ENCODE data around the gene WWOX. TPM values are rescaled to one million over a fixed set of nuclear protein-coding genes. Genes with fewer than 3 reads are reported as not detected.

Gene WWOX
- polyA plus RNA-seq, 1 donor from 2014 or later: 25.6 TPM

DNA sequence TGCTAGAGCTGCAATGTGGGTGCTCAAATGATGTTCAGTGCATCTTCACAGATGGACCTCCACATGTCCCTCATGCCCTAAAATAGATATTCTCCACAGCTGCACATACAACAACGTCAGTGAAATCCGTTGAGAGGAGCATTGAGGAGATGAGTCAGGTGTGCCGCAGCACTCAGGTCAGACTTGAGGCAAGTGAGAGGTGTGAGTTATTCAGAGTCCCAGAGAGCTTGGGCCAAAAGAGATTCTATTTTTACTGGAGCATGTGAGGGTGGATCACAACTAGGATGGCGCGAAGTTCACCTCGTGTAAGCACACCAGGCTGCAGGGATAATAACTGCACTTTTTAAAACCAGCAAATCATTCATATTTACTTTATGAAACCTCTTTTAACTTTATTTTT is 855.8 kb downstream of the WWOX start:
- Histone ChIP-seq H3K27me3 (ENCODE audit: insufficient read depth, low read depth, low read length) (no peaks in the 10 kb centered on the region), H3K4me2 (ENCODE audit: low read length) (no peak overlapping the region), H3K9me3 (ENCODE audit: low read length) (no peaks in the 10 kb centered on the region), H2AFZ (ENCODE audit: low read depth, low read length) (no peak overlapping the region), H3K27ac (ENCODE audit: low read length) (no peak overlapping the region), H3K4me3 (ENCODE audit: low read length) (no peak overlapping the region), H3K9me2 (ENCODE audit: insufficient read depth, low read length) (no peaks in the 10 kb centered on the region), H3F3A (ENCODE audit: insufficient read depth, low read length, poor library complexity, severe bottlenecking) (no peaks in the 10 kb centered on the region), H3K36me3 (ENCODE audit: insufficient read depth, low read length) (no peaks in the 10 kb centered on the region), H3K79me2 (replicated peaks; ENCODE audit: insufficient read depth, low read length) (no peaks in the 10 kb centered on the region), H3K9ac (ENCODE audit: low read length) (no peak overlapping the region), H4K20me1 (ENCODE audit: insufficient read depth) (no peaks in the 10 kb centered on the region)
- TF ChIP-seq TAF1 (IDR thresholded peaks at IDR 0.05; ENCODE audit: low read depth): no peak
- TF ChIP-seq, protein P1, sequence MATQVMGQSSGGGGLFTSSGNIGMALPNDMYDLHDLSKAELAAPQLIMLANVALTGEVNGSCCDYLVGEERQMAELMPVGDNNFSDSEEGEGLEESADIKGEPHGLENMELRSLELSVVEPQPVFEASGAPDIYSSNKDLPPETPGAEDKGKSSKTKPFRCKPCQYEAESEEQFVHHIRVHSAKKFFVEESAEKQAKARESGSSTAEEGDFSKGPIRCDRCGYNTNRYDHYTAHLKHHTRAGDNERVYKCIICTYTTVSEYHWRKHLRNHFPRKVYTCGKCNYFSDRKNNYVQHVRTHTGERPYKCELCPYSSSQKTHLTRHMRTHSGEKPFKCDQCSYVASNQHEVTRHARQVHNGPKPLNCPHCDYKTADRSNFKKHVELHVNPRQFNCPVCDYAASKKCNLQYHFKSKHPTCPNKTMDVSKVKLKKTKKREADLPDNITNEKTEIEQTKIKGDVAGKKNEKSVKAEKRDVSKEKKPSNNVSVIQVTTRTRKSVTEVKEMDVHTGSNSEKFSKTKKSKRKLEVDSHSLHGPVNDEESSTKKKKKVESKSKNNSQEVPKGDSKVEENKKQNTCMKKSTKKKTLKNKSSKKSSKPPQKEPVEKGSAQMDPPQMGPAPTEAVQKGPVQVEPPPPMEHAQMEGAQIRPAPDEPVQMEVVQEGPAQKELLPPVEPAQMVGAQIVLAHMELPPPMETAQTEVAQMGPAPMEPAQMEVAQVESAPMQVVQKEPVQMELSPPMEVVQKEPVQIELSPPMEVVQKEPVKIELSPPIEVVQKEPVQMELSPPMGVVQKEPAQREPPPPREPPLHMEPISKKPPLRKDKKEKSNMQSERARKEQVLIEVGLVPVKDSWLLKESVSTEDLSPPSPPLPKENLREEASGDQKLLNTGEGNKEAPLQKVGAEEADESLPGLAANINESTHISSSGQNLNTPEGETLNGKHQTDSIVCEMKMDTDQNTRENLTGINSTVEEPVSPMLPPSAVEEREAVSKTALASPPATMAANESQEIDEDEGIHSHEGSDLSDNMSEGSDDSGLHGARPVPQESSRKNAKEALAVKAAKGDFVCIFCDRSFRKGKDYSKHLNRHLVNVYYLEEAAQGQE (IDR thresholded peaks at IDR 0.05; ENCODE audit: borderline replicate concordance): no peak
- no peak for TF ChIP-seq SMC3 (conservative IDR thresholded peaks at IDR 0.05; ENCODE audit: poor library complexity)
- no peak for TF ChIP-seq EZH2 (IDR thresholded peaks at IDR 0.05; ENCODE audit: borderline replicate concordance, insufficient read depth, low read length, poor library complexity, severe bottlenecking)
- no peak for TF ChIP-seq RAD21 (conservative IDR thresholded peaks at IDR 0.05)

DNA sequence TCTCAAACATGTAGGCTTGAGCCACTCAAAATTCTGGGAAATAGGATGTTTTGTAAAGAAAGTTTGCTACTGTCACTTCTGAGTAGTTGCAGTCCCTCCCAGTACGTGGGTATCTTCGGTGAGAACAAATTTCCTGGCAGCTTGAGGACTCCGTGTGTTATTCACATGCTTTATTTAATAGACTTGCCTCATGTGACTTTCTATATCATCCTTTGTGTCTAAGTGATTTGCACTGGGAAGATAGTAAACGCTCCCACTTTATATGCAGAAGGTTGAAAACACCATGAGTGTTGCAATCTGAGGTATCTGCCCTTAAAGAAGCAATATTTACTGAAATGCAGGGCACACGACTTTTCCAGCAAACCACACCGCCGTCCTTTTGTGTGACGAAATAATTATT is 857.4 kb downstream of the WWOX start:
- no peaks in the 10 kb centered on the region for H3K9me3 ChIP-seq (ENCODE audit: low read length)
- no peaks in the 10 kb centered on the region for H3K79me2 ChIP-seq (replicated peaks; ENCODE audit: insufficient read depth, low read length)
- H3K9me2 ChIP-seq (ENCODE audit: insufficient read depth, low read length): no peaks in the 10 kb centered on the region
- H3K36me3 ChIP-seq (ENCODE audit: insufficient read depth, low read length): no peaks in the 10 kb centered on the region
- TF ChIP-seq MXI1 (conservative IDR thresholded peaks at IDR 0.05; ENCODE audit: poor library complexity, severe bottlenecking): no peak
- TF ChIP-seq RAD21 (conservative IDR thresholded peaks at IDR 0.05): no peak
- TF ChIP-seq EP300 (conservative IDR thresholded peaks at IDR 0.05; ENCODE audit: poor library complexity, severe bottlenecking): no peak
- TF ChIP-seq, protein P2, sequence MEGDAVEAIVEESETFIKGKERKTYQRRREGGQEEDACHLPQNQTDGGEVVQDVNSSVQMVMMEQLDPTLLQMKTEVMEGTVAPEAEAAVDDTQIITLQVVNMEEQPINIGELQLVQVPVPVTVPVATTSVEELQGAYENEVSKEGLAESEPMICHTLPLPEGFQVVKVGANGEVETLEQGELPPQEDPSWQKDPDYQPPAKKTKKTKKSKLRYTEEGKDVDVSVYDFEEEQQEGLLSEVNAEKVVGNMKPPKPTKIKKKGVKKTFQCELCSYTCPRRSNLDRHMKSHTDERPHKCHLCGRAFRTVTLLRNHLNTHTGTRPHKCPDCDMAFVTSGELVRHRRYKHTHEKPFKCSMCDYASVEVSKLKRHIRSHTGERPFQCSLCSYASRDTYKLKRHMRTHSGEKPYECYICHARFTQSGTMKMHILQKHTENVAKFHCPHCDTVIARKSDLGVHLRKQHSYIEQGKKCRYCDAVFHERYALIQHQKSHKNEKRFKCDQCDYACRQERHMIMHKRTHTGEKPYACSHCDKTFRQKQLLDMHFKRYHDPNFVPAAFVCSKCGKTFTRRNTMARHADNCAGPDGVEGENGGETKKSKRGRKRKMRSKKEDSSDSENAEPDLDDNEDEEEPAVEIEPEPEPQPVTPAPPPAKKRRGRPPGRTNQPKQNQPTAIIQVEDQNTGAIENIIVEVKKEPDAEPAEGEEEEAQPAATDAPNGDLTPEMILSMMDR (IDR thresholded peaks at IDR 0.05; ENCODE audit: poor library complexity, severe bottlenecking): no peak
- TF ChIP-seq SMC3 (conservative IDR thresholded peaks at IDR 0.05; ENCODE audit: poor library complexity): no peak
- no peak for TF ChIP-seq EZH2 (IDR thresholded peaks at IDR 0.05; ENCODE audit: borderline replicate concordance, insufficient read depth, low read length, poor library complexity, severe bottlenecking)
- TF ChIP-seq TAF1 (IDR thresholded peaks at IDR 0.05; ENCODE audit: low read depth): no peak
- H4K20me1 ChIP-seq (ENCODE audit: insufficient read depth): no peaks in the 10 kb centered on the region
- H3F3A ChIP-seq (ENCODE audit: insufficient read depth, low read length, poor library complexity, severe bottlenecking): no peaks in the 10 kb centered on the region
- no peak overlapping the region for H3K9ac ChIP-seq (ENCODE audit: low read length)
- H3K27ac ChIP-seq (ENCODE audit: low read length): peak overlapping the region; percentile 32
- H3K27me3 ChIP-seq (ENCODE audit: insufficient read depth, low read depth, low read length): no peaks in the 10 kb centered on the region
- no peak overlapping the region for H3K4me3 ChIP-seq (ENCODE audit: low read length)
- no peak overlapping the region for H2AFZ ChIP-seq (ENCODE audit: low read depth, low read length)
- no peak overlapping the region for H3K4me2 ChIP-seq (ENCODE audit: low read length)

All from neural cell (in vitro differentiated cells).